ENCODE measurements around the gene CPSF3. TPM values are rescaled to one million over a fixed set of nuclear protein-coding genes. Genes with fewer than 3 reads are reported as not detected.

CPSF3 gene
- total and polyA plus RNA-seq, 2 of the 13 experiments (the other 11 are each of a cell fraction or from before 2014, with no cell fraction given), result 19.8 to 93.0 TPM

- TF ChIP-seq ZNF362 (CRISPR knock-in tag; IDR thresholded peaks at IDR 0.05; ENCODE audit: borderline replicate concordance) (peak; percentile 53; the same call in 1 of the 2 replicates), KLF13 (CRISPR knock-in tag; IDR thresholded peaks at IDR 0.05) (peak; percentile 45; the same call in 1 of the 2 replicates), SNAPC2 (CRISPR knock-in tag; IDR thresholded peaks at IDR 0.05) (no peak), ZNF597 (CRISPR knock-in tag; IDR thresholded peaks at IDR 0.05) (no peak), PBX3 (CRISPR knock-in tag; IDR thresholded peaks at IDR 0.05; ENCODE audit: borderline replicate concordance) (no peak), ZXDC (CRISPR knock-in tag; IDR thresholded peaks at IDR 0.05) (peak; percentile 74), ZNF776 (CRISPR knock-in tag; IDR thresholded peaks at IDR 0.05) (peak; percentile 53; the same call in 1 of the 2 replicates), PHB2 (IDR thresholded peaks at IDR 0.05; ENCODE audit: partially characterized antibody) (no peak), ZNF589 (CRISPR knock-in tag; conservative IDR thresholded peaks at IDR 0.05) (peak; percentile 92), E2F5 (CRISPR knock-in tag; conservative IDR thresholded peaks at IDR 0.05) (peak; percentile 67), MXD1 (CRISPR knock-in tag; IDR thresholded peaks at IDR 0.05) (peak; percentile 86), NKX3-1 (CRISPR knock-in tag; IDR thresholded peaks at IDR 0.05) (peak; percentile 92), U2AF1 (optimal IDR thresholded peaks at IDR 0.05; ENCODE audit: low read depth, low read length) (peak; percentile 38), ZNF510 (CRISPR knock-in tag; IDR thresholded peaks at IDR 0.05; ENCODE audit: low read depth) (peak; percentile 14; the same call in 1 of the 2 replicates), ZBTB7A (CRISPR knock-in tag; IDR thresholded peaks at IDR 0.05) (peak; percentile 74), ZNF615 (CRISPR knock-in tag; IDR thresholded peaks at IDR 0.05; ENCODE audit: borderline replicate concordance) (no peak), ZNF143 (CRISPR knock-in tag; IDR thresholded peaks at IDR 0.05) (peak; percentile 64; the same call in 1 of the 2 replicates), BCL6 (CRISPR knock-in tag; IDR thresholded peaks at IDR 0.05) (no peak; the same call in 1 of the 2 replicates), ZBTB8A (CRISPR knock-in tag; IDR thresholded peaks at IDR 0.05; ENCODE audit: borderline replicate concordance, low read depth) (no peak), MEIS2 (CRISPR knock-in tag; IDR thresholded peaks at IDR 0.05) (no peak; the same call in 1 of the 2 replicates), ZNF703 (CRISPR knock-in tag; IDR thresholded peaks at IDR 0.05; ENCODE audit: borderline replicate concordance) (peak; percentile 37; the same call in 1 of the 2 replicates)
Observed at GRCh38 chr2:9423100-9423921, at the start of gene CPSF3, which contains the start of gene ITGB1BP1 (continued).
